Stimulated activated CD4-positive, alpha-beta T cell treated with anti-CD3 and anti-CD28 coated beads, Interleukin-12 subunit alpha, Interleukin-12 subunit beta, amount 100 ng/mL, for 4 hours (primary cell): ENCODE data around the gene MRPL20.
"Not testable (repeated sequence)": the region's sequence is repeated elsewhere in the genome, so short reads cannot be mapped to it uniquely, and the experiment has no call there.

Source experiments
- DNase-seq: peaks from one replicate; pipeline ENCODE4 v3.0.0-alpha.2; 2020

The MRPL20 gene

DNA sequence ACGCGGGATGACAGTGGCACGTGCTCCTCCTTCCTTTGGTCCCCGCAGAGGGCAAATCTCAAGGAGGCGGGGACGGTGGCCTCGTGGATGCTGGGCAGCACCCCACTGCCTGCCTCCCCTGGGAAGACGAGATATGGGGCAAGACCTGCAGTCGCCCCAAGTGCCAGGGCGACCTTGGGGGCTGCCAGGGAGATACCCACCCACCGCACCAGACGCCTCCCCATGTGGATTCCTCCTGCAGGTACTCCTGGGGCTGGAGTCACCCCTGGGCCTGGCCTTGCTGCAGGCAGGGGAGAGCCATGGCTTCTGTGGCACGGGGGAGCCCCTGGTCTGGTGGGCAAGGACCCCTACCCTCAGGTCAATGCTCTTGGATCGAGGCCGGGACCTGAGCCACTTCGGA, 26.2 kb downstream of the MRPL20 start:
- no peak for DNase-seq

GRCh38 chr1:1377540-1378205, 29.4 kb downstream of the MRPL20 start:
- no peak for DNase-seq

DNA sequence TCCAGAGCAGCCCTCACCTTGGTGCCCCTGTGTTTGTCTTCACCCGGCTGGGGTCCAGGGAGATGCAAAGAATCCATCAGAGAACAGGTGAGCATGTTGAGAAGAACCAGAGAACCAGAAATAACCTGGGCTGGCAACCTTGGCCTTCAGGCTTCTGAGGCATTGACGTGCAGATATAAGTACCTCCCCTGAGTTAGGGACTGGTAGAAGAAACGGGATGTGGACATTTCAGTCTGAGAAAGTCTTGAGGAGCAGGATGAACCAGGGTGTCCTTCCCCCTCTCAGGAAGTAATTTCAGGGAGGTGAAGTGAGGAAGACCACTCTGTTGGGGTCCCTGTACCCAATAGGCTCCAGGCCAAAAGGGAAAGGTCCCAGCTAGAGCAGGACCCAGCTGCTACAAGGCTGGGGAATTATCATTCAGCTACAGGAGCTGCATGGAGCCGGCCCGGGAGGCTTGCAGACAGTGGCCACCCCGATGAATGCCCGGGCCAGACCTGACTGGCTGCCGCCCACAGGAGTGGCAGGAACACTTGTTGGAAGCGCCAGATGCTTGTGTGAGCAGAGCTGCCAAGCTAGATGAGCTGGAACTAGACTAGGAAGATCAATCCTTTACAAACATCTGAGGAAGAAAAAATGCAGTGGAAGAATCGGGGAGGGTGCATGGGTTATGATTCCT, 30.4 kb downstream of the MRPL20 start:
- DNase-seq, result no peak

- peak; percentile 90 for DNase-seq
Measured at GRCh38 chr1:1374929-1375662, 32.0 kb downstream of the MRPL20 start, which contains the start of gene AURKAIP1. AURKAIP1 (minus strand) TSS chr1:1375207; CDS start chr1:1374756, 451 bp downstream.

- DNase-seq, result no peak
Measured at GRCh38 chr1:1374589-1374928, 32.5 kb downstream of the MRPL20 start.

GRCh38 chr1:1373815-1374588, 33.1 kb downstream of the MRPL20 start:
- DNase-seq, result no peak

- DNase-seq, result no peak
Measured at GRCh38 chr1:1373051-1373814, 33.9 kb downstream of the MRPL20 start.

- DNase-seq, result peak; percentile 77
Measured at GRCh38 chr1:1371746-1372711, 35.1 kb downstream of the MRPL20 start.

GRCh38 chr1:1371364-1371745, 35.7 kb downstream of the MRPL20 start:
- DNase-seq, result no peak

DNA sequence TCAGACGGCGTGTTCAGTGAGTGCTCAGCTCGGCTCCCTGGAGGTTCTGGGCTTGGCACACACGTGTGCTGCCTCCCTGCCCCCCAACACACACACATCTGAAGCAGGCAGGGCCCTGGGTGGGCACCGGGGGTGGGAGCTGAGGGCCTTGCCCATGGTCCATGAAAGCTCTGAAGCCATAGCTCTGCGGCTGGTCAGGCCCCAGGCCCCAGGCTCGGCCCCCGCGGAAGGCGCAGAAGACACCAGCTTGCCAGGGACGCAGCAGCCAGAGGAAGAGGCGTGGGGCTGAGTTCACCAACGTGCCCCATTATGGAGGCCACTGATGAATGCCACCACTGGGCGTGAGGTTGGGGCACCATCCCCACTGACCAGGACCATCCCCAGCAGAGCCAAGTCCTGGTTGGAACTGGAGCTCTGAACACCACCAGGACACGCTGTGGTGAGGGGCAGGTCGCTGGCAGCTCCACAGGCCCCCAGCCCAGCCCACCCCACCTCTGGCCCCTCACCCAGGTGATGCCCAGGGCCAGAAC, 36.3 kb downstream of the MRPL20 start:
- DNase-seq, result no peak

GRCh38 chr1:1370094-1370493, 37.0 kb downstream of the MRPL20 start:
- DNase-seq, result not testable (repeated sequence)

DNA sequence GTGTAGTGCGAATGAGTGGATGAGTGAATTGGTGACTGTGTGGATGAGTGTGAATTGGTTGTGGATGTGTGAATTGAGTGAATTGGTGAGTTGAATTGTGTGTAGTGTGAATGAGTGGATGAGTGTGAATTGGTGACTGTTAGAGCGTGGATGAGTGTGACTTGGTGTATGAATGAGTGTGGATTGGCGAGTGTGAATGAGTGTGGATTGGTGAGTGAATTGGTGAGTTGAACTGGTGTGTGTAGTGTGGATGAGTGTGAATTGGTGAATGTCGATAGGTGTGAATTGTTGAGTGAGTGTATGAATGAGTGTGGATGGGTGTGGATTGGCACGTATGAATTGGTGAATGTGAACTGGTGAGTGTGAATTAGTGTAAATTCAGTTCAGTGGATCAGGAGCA, 39.8 kb downstream of the MRPL20 start:
- DNase-seq, result no peak

DNA sequence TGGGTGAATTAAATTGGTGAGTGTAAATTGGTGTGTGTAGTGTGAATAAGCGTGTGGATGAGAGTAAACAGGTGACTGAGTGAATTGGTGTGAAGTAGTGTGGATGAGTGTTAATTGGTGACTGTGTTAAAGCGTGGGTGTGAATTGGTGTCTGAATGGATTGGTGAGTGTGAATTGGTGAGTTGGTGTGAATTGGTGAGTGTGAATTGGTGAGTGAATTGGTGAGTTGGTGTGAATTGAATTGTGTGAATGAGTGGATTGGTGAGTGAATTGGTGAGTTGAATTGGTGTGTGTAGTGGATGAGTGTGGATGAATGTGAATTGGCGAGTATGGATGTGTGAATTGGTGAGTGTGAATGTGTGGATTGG, 40.4 kb downstream of the MRPL20 start:
- DNase-seq, result no peak

- no peak for DNase-seq
Measured at GRCh38 chr1:1365875-1366698, 41.0 kb downstream of the MRPL20 start.

DNA sequence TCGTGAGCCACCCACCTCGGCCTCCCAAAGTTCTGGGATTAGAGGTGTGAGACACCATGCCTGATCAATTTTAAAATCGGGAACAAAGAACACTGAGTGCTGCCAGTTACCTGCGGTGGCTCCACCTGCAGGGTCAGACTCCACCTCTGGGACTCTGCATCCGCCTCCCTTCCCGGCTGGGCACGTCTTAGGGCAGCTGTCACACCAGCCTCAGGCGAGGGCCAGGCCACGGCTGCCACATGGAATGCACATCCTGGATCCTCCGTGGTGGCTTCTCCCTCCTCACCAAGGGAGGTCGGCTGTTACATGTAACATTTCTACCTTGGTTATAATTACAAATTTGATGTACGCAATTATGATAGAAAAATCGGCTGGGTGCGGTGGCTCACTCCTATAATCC, 42.8 kb downstream of the MRPL20 start:
- DNase-seq, result no peak

DNA sequence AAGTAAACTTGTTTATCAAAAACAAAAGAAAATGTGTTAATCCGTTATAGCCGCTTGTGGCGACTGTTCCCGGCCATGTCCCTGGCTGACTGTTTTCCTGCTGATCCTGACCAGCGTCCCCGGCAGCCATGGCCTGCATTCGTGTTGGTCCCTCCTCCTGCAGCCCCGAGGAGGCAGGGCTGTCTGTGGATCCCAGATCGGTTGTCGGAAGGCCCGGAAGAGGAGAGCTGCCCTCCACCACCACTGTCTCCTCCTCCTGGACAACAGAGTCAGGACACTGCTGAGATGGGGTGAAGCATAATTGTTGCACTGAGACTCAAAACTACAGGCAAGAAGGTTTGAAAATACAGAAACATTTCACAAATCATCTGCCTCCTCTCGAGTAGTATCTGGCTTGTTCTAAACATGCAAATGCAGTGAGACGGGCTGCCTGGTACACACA, 45.1 kb downstream of the MRPL20 start:
- DNase-seq, result no peak

DNA sequence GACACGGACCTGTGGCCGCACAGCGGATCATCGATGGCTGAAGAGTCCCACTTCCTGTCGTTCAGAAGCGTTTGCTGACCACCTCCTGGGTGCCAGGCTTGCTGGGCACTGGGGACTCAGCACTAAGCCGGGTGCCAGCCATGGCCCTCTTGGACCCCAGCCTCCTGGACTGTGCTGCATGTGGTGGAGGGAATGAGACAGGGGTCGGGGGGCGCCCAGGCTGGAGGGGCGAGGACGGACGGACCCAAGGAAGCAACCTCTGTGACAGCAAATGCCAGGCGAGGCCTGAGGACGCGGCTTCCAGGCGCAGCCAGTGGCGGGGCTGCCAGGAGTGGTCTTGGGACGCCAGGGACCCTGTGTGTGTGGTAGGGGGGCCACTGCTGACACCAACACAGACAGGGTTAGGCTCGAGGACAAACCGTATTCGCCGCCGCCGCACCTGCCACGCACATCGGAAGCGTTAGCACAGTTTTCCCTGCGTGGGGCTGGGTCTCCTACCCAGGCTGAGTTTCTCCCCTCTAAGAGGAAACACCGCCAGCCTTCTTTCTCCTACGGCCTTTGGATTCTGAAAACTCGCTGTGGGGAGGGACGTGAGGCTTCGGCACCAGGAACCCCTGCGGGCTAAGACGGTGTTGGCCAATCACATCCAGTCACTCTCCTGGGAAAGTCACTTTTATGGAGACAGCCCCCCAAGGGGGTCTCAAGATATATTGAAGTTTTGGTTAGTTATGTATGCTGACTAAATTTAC, 45.7 kb downstream of the MRPL20 start:
- no peak for DNase-seq

- no peak for DNase-seq
Measured at GRCh38 chr1:1360506-1361169, 46.5 kb downstream of the MRPL20 start.
